Esophagus muscularis mucosa (tissue), 4 donors: ENCODE measurements around the gene CDH6.

Source experiments
- EP300 ChIP-seq: sonication (generic); formaldehyde crosslinking; IDR thresholded peaks from one replicate; pipeline ENCODE4 v1.6.1; 2017; ENCODE audit warnings: antibody characterized with exemption
- POLR2A ChIP-seq: fragments of 450-650 bp; IDR thresholded peaks from one replicate; pipeline ENCODE4 v1.6.1; 2017; ENCODE audit warnings: antibody characterized with exemption, moderate library complexity, mild to moderate bottlenecking, low read depth
- TF ChIP-seq, protein P1 (sequence below), 3 experiments: fragments of 200-600 bp in 2 of 3; fragments of 450-650 bp in 1 of 3; sonication (generic) in 2 of 3; IDR thresholded peaks; one replicate each; pipeline ENCODE4 v1.5.1; 2017 to 2019; ENCODE audit warnings: antibody characterized with exemption in 3 of 3, mild to moderate bottlenecking in 2 of 3, moderate library complexity in 1 of 3

DNA sequence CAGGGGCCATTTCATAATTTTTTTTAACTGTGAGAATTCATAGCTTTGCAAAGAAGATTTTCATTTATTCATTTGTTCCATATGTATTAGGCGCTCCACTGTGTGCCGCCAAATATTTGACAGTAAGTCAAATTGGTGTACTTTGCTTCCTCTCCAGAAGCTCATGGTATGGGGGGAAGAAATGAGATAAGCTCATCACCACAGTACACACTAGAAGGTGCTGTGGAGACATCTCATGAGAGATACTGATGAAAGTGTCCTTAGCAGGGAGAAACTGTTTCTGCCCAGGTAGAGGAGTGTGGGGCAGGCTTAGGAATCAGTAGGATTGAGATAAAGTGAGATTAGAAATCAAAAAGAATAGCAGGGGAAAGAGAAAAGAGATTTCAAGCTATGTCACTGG is 136.2 kb downstream of the CDH6 start:
- TF ChIP-seq, protein P1, sequence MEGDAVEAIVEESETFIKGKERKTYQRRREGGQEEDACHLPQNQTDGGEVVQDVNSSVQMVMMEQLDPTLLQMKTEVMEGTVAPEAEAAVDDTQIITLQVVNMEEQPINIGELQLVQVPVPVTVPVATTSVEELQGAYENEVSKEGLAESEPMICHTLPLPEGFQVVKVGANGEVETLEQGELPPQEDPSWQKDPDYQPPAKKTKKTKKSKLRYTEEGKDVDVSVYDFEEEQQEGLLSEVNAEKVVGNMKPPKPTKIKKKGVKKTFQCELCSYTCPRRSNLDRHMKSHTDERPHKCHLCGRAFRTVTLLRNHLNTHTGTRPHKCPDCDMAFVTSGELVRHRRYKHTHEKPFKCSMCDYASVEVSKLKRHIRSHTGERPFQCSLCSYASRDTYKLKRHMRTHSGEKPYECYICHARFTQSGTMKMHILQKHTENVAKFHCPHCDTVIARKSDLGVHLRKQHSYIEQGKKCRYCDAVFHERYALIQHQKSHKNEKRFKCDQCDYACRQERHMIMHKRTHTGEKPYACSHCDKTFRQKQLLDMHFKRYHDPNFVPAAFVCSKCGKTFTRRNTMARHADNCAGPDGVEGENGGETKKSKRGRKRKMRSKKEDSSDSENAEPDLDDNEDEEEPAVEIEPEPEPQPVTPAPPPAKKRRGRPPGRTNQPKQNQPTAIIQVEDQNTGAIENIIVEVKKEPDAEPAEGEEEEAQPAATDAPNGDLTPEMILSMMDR (IDR thresholded peaks at IDR 0.05) = no peak
- no peak for TF ChIP-seq POLR2A
- TF ChIP-seq EP300 = no peak
